ENCODE results near the gene PFN3.
A peak's percentile ranks its signal among the peaks of the same experiment; 100 is the strongest.
"Not testable (repeated sequence)": the region's sequence is repeated elsewhere in the genome, so short reads cannot be mapped to it uniquely, and the experiment has no call there.

Gene PFN3

GRCh38 chr5:177425196-177425800 lies 24.8 kb upstream of the PFN3 start:
- DNase-seq, result no peak

DNA sequence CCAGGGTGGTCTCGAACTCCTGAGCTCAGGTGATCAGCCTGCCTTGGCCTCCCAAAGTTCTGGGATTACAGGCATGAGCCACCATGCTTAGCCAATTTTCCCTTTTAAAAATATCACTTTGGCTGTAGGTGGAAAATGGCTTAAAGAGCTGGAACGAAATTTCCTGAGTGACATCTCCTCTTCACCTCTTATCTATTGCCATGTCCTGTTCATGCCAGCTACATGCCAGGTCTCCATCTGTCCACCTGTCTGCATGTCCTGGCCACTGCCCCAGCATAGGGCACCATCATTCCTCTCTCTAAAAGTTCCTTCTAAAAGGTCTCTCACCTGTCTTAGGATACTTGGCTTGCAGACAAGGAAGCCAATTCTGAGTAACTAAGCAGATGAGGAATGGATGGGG lies 23.2 kb upstream of the PFN3 start:
- DNase-seq, result no peak

GRCh38 chr5:177421062-177421798 lies 20.8 kb upstream of the PFN3 start:
- DNase-seq, result no peak

GRCh38 chr5:177420472-177420871 lies 20.0 kb upstream of the PFN3 start:
- not testable (repeated sequence) for DNase-seq

DNA sequence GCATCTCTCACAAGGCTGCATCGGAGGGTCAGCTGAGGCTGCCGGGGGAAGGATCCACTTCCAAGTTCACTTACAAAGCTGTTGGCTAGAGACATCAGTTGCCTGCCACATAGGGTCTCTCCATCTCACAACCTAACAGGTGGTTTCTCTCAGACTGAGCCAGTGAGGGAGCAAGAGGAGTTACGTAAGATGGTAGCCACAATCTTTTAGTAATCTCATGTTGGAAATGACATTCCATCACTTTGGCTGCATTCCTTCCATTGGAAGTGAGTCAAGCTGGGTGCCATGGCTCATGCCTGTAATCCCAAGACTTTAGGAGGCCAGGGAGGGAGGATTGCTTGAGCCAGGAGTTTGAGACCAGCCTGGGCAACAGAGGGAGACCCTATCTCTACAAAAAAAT lies 18.6 kb upstream of the PFN3 start:
- DNase-seq, result no peak

DNA sequence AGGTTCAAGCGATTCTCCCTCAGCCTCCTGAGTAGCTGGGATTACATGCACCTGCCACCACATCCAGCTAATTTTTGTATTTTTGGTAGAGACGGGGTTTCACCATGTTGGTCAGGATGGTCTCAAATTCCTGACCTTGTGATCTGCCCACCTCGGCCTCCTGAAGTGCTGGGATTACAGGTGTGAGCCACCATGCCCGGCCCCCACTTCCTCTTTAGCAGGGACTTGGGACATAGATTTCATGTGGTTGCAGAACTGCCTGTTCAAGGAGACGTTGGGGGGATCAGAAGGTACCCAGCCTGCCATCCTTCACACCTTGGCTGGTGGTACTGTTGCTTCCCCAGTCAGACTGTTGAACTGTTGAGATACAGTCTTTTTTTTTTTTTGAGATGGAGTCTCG lies 16.6 kb upstream of the PFN3 start:
- not testable (repeated sequence) for DNase-seq

GRCh38 chr5:177414481-177414880 lies 14.0 kb upstream of the PFN3 start:
- DNase-seq, result no peak

DNA sequence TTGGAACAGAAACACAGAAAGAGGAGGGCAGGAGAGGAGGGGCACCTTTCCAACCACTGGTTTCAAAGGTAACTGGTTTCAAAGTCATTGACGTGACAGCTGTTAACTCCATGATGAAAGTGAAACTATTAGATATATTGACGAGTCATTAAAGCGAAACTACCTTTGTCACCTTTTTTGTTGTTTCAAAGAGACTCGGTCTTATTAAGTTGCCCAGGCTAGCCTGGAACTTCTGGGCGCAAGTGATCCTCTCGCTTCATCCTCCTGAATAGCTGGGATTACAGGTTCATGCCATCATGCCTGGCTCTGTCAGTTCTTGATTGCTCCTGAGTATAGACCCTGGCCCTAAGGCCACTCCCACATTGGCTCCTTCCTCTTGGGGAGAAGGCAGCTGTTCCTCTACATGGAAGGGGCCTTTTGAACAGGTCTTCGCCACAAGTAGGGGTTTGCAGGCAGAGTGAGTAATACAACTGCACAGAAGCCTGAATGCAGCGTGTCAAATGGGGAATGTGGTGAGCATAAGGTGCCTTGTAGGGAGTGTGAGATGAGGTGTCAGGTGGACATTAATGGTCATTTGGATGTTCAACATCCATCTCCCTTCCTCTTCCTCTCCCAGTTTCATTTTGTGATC lies 12.3 kb upstream of the PFN3 start:
- no peak for DNase-seq

DNA sequence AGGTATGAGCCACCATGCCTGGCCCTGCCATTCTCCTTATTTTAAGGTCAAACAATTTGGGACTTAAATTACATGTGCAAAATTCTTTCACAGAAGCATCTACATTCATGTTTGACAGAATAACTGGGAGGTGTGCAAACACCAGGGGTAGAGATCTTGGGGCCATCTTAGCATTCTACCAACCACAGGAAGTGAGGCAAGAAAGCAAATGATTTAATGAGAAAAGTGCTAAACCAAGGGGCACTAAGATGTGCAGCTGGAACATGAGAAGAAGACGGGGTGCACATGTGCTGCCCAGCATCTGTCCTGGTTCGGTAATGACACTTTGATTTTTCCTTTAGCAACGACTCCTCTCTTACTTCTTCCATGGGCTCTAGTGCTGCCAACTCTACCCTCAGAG lies 10.1 kb upstream of the PFN3 start:
- no peak for DNase-seq

GRCh38 chr5:177409043-177409801 lies 8.8 kb upstream of the PFN3 start, which contains the start of gene F12:
Gene F12, minus strand, starts transcription at chr5:177409564. Its CDS starts 37 bp downstream, at chr5:177409527.
- DNase-seq, result no peak

GRCh38 chr5:177405805-177406204 lies 5.3 kb upstream of the PFN3 start:
- DNase-seq, result no peak

DNA sequence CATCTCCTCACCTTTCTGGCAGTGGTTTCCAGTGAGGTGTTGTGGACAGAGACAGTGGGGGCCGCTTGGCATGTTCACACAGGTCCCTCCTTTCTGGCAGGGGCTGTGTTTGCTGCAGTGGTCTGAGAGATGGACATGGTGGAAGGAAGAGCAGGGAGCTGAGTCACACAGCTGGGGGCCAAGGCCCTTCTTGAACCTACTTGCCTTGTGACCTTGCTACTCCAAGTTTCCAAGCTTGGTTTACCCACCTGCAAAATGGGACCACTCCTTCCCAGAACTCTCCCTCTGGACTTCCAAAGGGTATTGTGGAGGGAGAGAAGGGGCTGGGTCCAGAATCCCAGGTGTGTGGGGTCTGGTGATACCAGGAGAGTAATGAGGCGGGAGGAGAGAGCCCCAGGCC lies 4.9 kb upstream of the PFN3 start:
- no peak for DNase-seq

DNA sequence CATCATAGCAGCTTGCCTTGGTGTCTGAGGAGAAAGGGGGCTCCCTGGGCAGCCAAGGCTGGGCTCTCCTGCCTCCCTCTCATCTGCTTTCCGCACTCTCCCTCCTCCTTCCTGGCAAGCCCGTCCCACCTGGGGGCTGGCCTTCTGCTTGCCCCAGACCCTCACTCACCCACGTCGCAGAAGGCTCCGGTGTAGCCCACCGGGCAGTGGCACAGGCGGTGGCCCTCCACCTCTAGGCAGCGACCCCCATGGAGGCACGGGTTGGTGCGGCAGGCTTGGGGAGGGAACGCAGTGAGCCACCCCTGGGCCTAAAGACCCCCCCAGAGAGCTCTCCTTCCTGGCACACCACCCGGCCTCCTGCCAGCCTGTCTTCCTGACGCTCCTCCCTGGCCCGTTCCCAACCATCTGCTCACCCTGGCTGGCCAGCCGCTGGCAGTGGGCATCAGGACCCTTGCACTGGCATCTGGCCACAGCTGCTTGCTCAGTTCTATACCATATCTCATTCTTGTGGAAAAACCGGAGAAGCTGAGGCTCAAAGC lies 4.2 kb upstream of the PFN3 start:
- DNase-seq, result no peak

DNA sequence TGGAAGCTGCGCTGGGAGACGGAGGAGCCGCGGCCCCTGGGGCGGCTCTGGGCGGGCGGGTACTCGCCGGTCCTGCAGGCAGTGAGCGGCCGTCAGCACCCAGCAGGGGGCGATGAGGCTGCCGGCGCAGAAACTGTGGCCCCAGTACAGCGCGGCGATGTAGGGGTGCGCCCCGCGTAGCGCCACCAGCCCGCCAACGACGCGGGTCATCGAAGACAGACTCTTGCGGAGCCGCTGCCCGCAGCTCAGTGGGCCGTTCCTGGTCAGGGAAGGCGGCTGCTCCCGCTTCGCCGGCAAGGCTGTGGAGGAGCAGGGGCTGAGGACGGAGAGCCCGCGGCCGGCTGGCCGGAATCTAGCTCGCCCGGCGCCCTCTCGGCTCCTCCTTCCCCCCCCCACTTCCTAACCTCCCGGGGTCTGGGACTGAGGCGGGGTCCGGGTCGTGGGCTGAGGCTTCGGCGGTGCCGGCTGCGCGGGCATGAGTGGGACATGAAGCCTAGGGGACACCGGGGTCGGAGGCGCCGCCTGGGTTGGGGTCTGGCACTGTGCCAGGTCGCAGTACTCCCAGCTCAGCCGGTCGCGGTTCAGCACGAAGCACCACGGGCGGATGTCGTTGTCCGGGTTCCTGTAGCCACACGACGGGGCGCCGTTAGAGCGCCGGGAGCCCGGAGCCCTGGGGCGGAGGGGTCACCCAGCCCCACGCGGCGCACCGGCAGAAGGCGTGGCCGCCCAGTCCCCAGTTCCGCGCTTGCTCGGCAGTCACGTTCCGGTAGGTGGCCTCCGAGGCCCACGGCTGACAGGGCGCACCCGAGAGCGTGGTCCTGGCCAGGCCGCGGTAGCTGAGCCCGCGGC lies 3.6 kb upstream of the PFN3 start:
- peak; percentile 82 for DNase-seq

DNA sequence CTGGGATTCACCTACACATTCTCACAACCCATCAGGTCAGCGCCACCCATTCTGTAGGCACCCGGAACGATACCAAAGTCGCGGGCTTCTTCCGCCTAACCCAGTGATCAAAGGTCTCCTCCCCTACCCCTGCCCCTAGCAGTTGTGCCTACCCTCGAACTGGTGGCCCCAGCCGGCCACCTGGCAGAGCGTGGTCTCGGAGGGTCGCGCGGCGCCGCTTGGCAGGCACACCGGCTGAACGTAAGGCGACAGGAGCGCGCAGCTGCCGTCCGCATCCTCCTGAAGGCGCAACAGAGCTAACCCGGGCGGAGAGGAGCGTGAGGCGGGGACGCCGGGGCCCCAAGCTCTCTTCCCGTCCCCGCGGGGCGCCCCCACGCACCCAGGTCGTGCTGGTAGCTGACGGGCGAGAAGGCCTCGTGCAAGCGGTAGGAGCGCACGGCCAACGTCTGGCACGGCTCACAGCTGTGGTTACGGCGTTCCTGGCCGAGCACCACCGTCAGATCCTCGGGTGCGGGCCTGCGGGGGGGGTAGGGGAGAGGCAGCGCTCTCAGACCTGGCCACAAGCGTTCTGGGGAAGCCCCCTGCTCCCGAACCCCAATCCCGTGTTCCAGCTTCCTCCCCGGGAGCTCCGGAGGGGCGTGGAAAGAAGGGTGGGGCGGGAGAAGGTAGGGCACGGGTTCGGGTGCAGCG lies 2.8 kb upstream of the PFN3 start:
- peak; percentile 36 for DNase-seq

DNA sequence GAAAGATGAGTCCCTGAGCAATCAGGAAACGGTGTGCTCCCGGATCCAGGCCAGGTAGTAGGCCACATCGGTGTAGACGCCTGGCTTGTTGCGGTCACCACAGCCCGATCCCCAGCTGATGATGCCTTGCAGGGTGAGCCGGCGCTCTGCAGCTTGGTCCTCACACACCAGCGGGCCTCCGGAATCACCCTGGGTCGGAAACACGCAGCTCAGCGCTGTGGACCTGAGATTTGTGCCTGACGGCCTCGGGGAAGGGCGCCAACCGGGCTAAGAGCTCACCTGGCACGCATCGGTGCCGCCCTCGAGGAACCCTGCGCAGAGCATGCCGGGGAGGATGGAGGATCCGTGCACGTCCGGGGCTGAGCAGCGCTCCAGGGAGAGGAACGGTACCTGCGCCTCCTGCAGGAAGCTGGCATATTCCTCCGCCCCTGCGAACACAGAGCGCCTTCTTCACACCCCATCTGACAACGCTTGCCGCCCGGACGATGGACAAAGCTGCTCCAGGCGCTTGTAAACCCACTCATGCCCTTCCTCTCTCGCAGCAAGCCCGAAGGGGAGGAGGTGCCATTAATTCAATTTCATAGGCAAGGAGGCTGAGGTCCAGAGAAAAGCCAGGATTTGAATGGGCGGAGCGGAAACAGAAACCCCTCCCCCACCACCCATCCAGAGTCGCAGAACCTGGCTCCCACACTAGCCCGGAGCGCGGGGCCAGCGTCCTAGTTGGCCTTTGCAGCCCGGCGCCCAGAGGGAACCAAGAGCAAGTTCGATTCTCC lies 2.0 kb upstream of the PFN3 start:
- peak; percentile 62 for DNase-seq

GRCh38 chr5:177397875-177398390 lies 2.5 kb downstream of the PFN3 start:
- no peak for DNase-seq

GRCh38 chr5:177396807-177397206 lies 3.7 kb downstream of the PFN3 start:
- DNase-seq, result no peak

DNA sequence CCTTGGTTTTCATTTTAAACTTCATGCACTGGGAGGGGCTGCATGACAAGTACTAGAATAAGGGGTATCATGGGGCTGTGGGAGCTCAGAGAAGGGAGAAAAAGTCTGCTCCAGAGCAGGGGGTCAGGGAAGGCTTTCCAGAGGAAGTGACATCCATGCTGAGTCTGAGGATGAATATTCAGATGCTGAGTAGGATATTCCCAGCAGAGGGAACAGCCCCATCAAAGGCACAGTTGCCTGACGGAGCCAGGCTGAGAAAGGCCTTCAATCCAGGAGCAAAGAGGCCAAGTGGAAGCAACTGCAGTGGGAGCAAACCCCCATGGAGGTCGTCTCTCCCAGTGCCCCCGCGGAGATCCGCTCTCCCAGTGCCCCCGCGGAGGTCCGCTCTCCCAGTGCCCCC lies 4.4 kb downstream of the PFN3 start:
- DNase-seq, result no peak

DNA sequence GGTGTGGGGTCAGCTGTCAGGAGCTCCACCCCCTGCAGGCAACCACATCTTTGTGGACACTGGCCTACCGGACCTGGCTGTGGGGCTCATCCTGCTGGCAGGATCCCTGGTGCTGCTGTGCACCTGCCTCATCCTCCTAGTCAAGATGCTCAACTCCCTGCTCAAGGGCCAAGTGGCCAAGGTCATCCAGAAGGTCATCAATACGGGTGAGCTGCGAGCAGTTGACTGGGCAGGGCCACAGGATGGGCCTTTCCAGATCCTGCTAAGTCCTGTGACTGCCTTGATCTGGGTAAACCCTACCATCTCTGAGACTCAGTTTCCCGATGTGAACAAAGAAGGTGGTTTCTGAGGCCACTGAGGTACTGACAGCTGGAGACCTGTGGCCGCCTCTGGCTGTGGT lies 6.5 kb downstream of the PFN3 start:
- DNase-seq, result no peak
